Right lobe of liver (tissue), 4 donors: ENCODE measurements around the gene ABHD12.

Source experiments
- CTCF ChIP-seq, 4 donors: fragments of 200-600 bp in 3 of 4; fragments of 450-650 bp in 1 of 4; IDR thresholded peaks; one replicate each; pipeline versions ENCODE4 v1.5.1 to v1.8.0; 2016 to 2022; ENCODE audit warnings: antibody characterized with exemption in 4 of 4, mild to moderate bottlenecking in 2 of 4
- POLR2A ChIP-seq: fragments of 450-650 bp; IDR thresholded peaks from one replicate; pipeline ENCODE4 v1.6.1; 2017; ENCODE audit warnings: antibody characterized with exemption, mild to moderate bottlenecking
- donor health status: DM: no; HTN: no; CAD: no.
- donor health status: DM: no; HTN: no; CAD: no.
- donor health status: DM: no; HTN: yes; CAD: no.

- TF ChIP-seq CTCF (IDR thresholded peaks at IDR 0.05) (no peak), POLR2A (no peak)
These were observed 90.8 kb downstream of the ABHD12 start for GRCh38 chr20:25299806-25300205.
